HEK293 (cell line): ENCODE results near the gene LUC7L2.

Experiments
- CTCF ChIA-PET: fragments of 350-600 bp; formaldehyde crosslinking; extraction: SDS; loops from one replicate; lab custom pipeline; 2021; ENCODE audit warnings: antibody characterized with exemption; lab: Yijun Ruan, JAX
- POLR2A ChIA-PET: fragments of 300-600 bp; formaldehyde crosslinking; extraction: SDS; loops from one replicate; lab custom pipeline; 2020; ENCODE audit warnings: antibody characterized with exemption, inconsistent platforms; lab: Yijun Ruan, JAX
- H3K27ac ChIP-seq: fragments of 200-500 bp; sonication (Bioruptor generic); 2 replicates; pipeline ENCODE4 v1.5.1; 2014; ENCODE audit warnings: low read depth, low read length, control low read depth, inconsistent platforms; ENCODE audit errors: extremely low read depth
- H3K36me3 ChIP-seq, 2 experiments: fragments of 200-500 bp in 1 of 2; sonication (Bioruptor generic) in 1 of 2; 1 replicate in 1 of 2; 2 replicates in 1 of 2; pipeline ENCODE4 v1.5.1; 2014 to 2017; ENCODE audit warnings: inconsistent platforms in 2 of 2, low read length in 2 of 2; ENCODE audit not compliant: control insufficient read depth in 2 of 2, insufficient read depth in 1 of 2
- H3K4me1 ChIP-seq: fragments of 200-500 bp; sonication (Bioruptor generic); 2 replicates; pipeline ENCODE4 v1.5.1; 2014; ENCODE audit warnings: mild to moderate bottlenecking, low read length, inconsistent platforms; ENCODE audit not compliant: control insufficient read depth, insufficient read depth
- H3K4me3 ChIP-seq: 2 replicates; pipeline ENCODE4 v1.5.1; 2011; ENCODE audit warnings: low read depth, mild to moderate bottlenecking, control low read depth, low read length, moderate library complexity
- H3K9me3 ChIP-seq: fragments of 200-500 bp; sonication (Bioruptor generic); 2 replicates; pipeline ENCODE4 v1.5.1; 2014; ENCODE audit warnings: low read depth, low read length, inconsistent platforms; ENCODE audit not compliant: control insufficient read depth, insufficient read depth
- ATF2 ChIP-seq: fragments of 450-650 bp; formaldehyde crosslinking; IDR thresholded peaks from 2 replicates; pipeline ENCODE4 v1.5.1; 2016; ENCODE audit warnings: missing biosample characterization, missing genetic modification characterization, low read depth
- BCL6B ChIP-seq: fragments of 450-650 bp; formaldehyde crosslinking; IDR thresholded peaks from 2 replicates; pipeline ENCODE4 v1.5.1; 2017; ENCODE audit warnings: missing biosample characterization, missing genetic modification characterization
- GLIS2 ChIP-seq: fragments of 450-650 bp; formaldehyde crosslinking; IDR thresholded peaks from 2 replicates; pipeline ENCODE4 v1.5.1; 2016; ENCODE audit warnings: missing biosample characterization, missing genetic modification characterization
- SP2 ChIP-seq: fragments of 450-650 bp; formaldehyde crosslinking; IDR thresholded peaks from 2 replicates; pipeline ENCODE4 v1.5.1; 2016; ENCODE audit warnings: missing biosample characterization, missing genetic modification characterization
- TCF7L2 ChIP-seq: IDR thresholded peaks from 2 replicates; pipeline ENCODE4 v1.6.1; 2011; ENCODE audit warnings: low read depth, mild to moderate bottlenecking, inconsistent platforms, low read length, moderate library complexity, borderline replicate concordance
- ZBTB1 ChIP-seq: fragments of 450-650 bp; formaldehyde crosslinking; IDR thresholded peaks from 2 replicates; pipeline ENCODE4 v1.5.1; 2016; ENCODE audit warnings: missing biosample characterization, missing genetic modification characterization
- ZBTB44 ChIP-seq: fragments of 450-650 bp; IDR thresholded peaks from 2 replicates; pipeline ENCODE4 v1.5.1; 2018; ENCODE audit warnings: missing biosample characterization, mild to moderate bottlenecking, missing genetic modification characterization
- ZFP69B ChIP-seq: fragments of 450-650 bp; formaldehyde crosslinking; IDR thresholded peaks from 2 replicates; pipeline ENCODE4 v1.5.1; 2016; ENCODE audit warnings: missing biosample characterization, missing genetic modification characterization
- ZNF132 ChIP-seq: fragments of 450-650 bp; formaldehyde crosslinking; IDR thresholded peaks from 2 replicates; pipeline ENCODE4 v1.5.1; 2017; ENCODE audit warnings: missing biosample characterization, missing genetic modification characterization, borderline replicate concordance
- ZNF138 ChIP-seq: fragments of 450-650 bp; formaldehyde crosslinking; IDR thresholded peaks from 2 replicates; pipeline ENCODE4 v1.5.1; 2016; ENCODE audit warnings: missing biosample characterization, missing genetic modification characterization, borderline replicate concordance
- ZNF155 ChIP-seq: fragments of 450-650 bp; formaldehyde crosslinking; IDR thresholded peaks from 2 replicates; pipeline ENCODE4 v1.5.1; 2016; ENCODE audit warnings: missing biosample characterization, missing genetic modification characterization
- ZNF169 ChIP-seq: fragments of 450-650 bp; formaldehyde crosslinking; IDR thresholded peaks from 2 replicates; pipeline ENCODE4 v1.5.1; 2016; ENCODE audit warnings: missing biosample characterization, missing genetic modification characterization
- ZNF274 ChIP-seq, 2 experiments: fragments of 200-500 bp in 1 of 2; fragments of 450-650 bp in 1 of 2; sonication (Bioruptor generic) in 1 of 2; formaldehyde crosslinking in 1 of 2; IDR thresholded peaks; 2 replicates each; pipeline versions ENCODE4 v1.5.1 to v1.6.1; 2014 to 2016; ENCODE audit warnings: borderline replicate concordance in 1 of 2, inconsistent platforms in 1 of 2, low read length in 1 of 2, missing biosample characterization in 1 of 2, missing genetic modification characterization in 1 of 2
- ZNF354C ChIP-seq: fragments of 450-650 bp; formaldehyde crosslinking; IDR thresholded peaks from 2 replicates; pipeline ENCODE4 v1.5.1; 2016; ENCODE audit warnings: missing biosample characterization, missing genetic modification characterization, low read depth, borderline replicate concordance
- ZNF488 ChIP-seq: fragments of 450-650 bp; formaldehyde crosslinking; IDR thresholded peaks from 2 replicates; pipeline ENCODE4 v1.5.1; 2016; ENCODE audit warnings: missing biosample characterization, missing genetic modification characterization
- ZNF580 ChIP-seq: fragments of 450-650 bp; formaldehyde crosslinking; IDR thresholded peaks from 2 replicates; pipeline ENCODE4 v1.5.1; 2016; ENCODE audit warnings: missing biosample characterization, missing genetic modification characterization
- ZNF585B ChIP-seq: fragments of 450-650 bp; formaldehyde crosslinking; IDR thresholded peaks from 2 replicates; pipeline ENCODE4 v1.5.1; 2016; ENCODE audit warnings: missing biosample characterization, missing genetic modification characterization
- ZNF658 ChIP-seq: fragments of 450-650 bp; formaldehyde crosslinking; IDR thresholded peaks from 2 replicates; pipeline ENCODE4; 2016; ENCODE audit warnings: missing biosample characterization, missing genetic modification characterization
- ZNF677 ChIP-seq: fragments of 450-650 bp; IDR thresholded peaks from 2 replicates; pipeline ENCODE4 v1.5.0; 2018; ENCODE audit warnings: missing biosample characterization, mild to moderate bottlenecking, missing genetic modification characterization, moderate library complexity
- ZNF747 ChIP-seq: fragments of 450-650 bp; formaldehyde crosslinking; IDR thresholded peaks from 2 replicates; pipeline ENCODE4 v1.5.1; 2016; ENCODE audit warnings: missing biosample characterization, missing genetic modification characterization
- ZNF76 ChIP-seq: fragments of 450-650 bp; formaldehyde crosslinking; IDR thresholded peaks from 2 replicates; pipeline ENCODE4; 2016; ENCODE audit warnings: low read depth, missing biosample characterization, missing genetic modification characterization, borderline replicate concordance
- ZNF777 ChIP-seq: fragments of 450-650 bp; formaldehyde crosslinking; IDR thresholded peaks from 2 replicates; pipeline ENCODE4 v1.5.1; 2017; ENCODE audit warnings: missing biosample characterization, missing genetic modification characterization, borderline replicate concordance
- ZNF830 ChIP-seq: fragments of 450-650 bp; IDR thresholded peaks from 2 replicates; pipeline ENCODE4 v1.5.0; 2018; ENCODE audit warnings: missing biosample characterization, missing genetic modification characterization, low read depth, mild to moderate bottlenecking, moderate library complexity
- ZNF843 ChIP-seq: fragments of 450-650 bp; formaldehyde crosslinking; IDR thresholded peaks from 2 replicates; pipeline ENCODE4 v1.5.1; 2016; ENCODE audit warnings: missing biosample characterization, missing genetic modification characterization

Gene LUC7L2

GRCh38 chr7:139329119-139329518 lies 30.6 kb upstream of the LUC7L2 start:
- H3K9me3 ChIP-seq = no peaks in the 10 kb centered on the region
- no peaks in the 10 kb centered on the region for H3K36me3 ChIP-seq
- POLR2A ChIA-PET = no interaction called here
- no peaks in the 10 kb centered on the region for H3K4me1 ChIP-seq
- CTCF ChIA-PET = interaction anchor here (1.6 to 2.3 kb wide), 2 partner anchors 8 to 10 kb away, joined by 4 to 5 read pairs; no protein-coding TSS in a partner anchor
- no peak overlapping the region for H3K4me3 ChIP-seq
- peak; percentile 76 for TF ChIP-seq ZNF677 (tag by site-specific recombination)
- no peak for TF ChIP-seq ZNF354C (tag by site-specific recombination)
- no peak overlapping the region for H3K27ac ChIP-seq

GRCh38 chr7:139330333-139331030 lies 29.2 kb upstream of the LUC7L2 start:
- no peak for TF ChIP-seq ZNF830 (tag by site-specific recombination)
- TF ChIP-seq ZNF488 (tag by site-specific recombination) = no peak
- TF ChIP-seq TCF7L2 = no peak
- no peak for TF ChIP-seq ZNF169 (tag by site-specific recombination)
- no peak for TF ChIP-seq ZBTB1 (tag by site-specific recombination)
- TF ChIP-seq ZNF76 (tag by site-specific recombination) = no peak
- ChIA-PET CTCF (interaction anchor here (1.0 to 2.3 kb wide), 3 partner anchors 9 to 10 kb away, joined by 3 to 5 read pairs (median 4); no protein-coding TSS in a partner anchor), POLR2A (interaction anchor here (0.6 to 0.7 kb wide), 2 partner anchors 10 to 643 kb away, joined by 3 read pairs; no protein-coding TSS in a partner anchor)
- Histone ChIP-seq H3K9me3 (no peaks in the 10 kb centered on the region), H3K27ac (no peak overlapping the region), H3K4me3 (no peak overlapping the region), H3K4me1 (no peaks in the 10 kb centered on the region), H3K36me3 (no peaks in the 10 kb centered on the region)

- H3K27ac ChIP-seq = no peak overlapping the region
- H3K36me3 ChIP-seq = no peaks in the 10 kb centered on the region
- ChIA-PET CTCF (interaction anchor here (0.6 to 1.3 kb wide), 2 partner anchors 12 to 448 kb away, joined by 4 to 5 read pairs; no protein-coding TSS in a partner anchor), POLR2A (no interaction called here)
- no peaks in the 10 kb centered on the region for H3K4me1 ChIP-seq
- H3K4me3 ChIP-seq = no peak overlapping the region
- no peaks in the 10 kb centered on the region for H3K9me3 ChIP-seq
- TF ChIP-seq ZFP69B (no peak), GLIS2 (tag by site-specific recombination) (no peak), ZNF777 (tag by site-specific recombination) (no peak), BCL6B (tag by site-specific recombination) (no peak), ZNF747 (tag by site-specific recombination) (no peak), ZNF843 (tag by site-specific recombination) (no peak), ZNF580 (tag by site-specific recombination) (no peak), ATF2 (tag by site-specific recombination) (no peak), SP2 (tag by site-specific recombination) (no peak), ZBTB44 (tag by site-specific recombination) (no peak), ZNF274 (IDR thresholded peaks at IDR 0.05; ENCODE audit: low read length) (no peak), ZNF274 (tag by site-specific recombination; IDR thresholded peaks at IDR 0.05; ENCODE audit: borderline replicate concordance) (no peak), ZNF155 (tag by site-specific recombination) (no peak), ZNF585B (tag by site-specific recombination) (no peak), ZNF132 (tag by site-specific recombination) (no peak), ZNF658 (no peak), ZNF138 (no peak)
Observed at GRCh38 chr7:139332697-139333359, 26.9 kb upstream of the LUC7L2 start.
